Activated naive CD8-positive, alpha-beta T cell treated with anti-CD3 and anti-CD28 coated beads, Interleukin-2, amount 10 ng/mL, durations not matched to agents 7 days and 5 days (primary cell): ENCODE measurements around the gene ZNF223. TPM values are rescaled to one million over a fixed set of nuclear protein-coding genes. Genes with fewer than 3 reads are reported as not detected.

Experiments
- ATAC-seq: fragments of 150-1000 bp; cut with Tn5 transposase; one replicate; pipeline ENCODE4 v1.10.0; 2021; ENCODE audit warnings: low read depth, moderate library complexity
- POLR2A ChIA-PET: fragments of 350-600 bp; sonication (Branson Sonifier 250); formaldehyde crosslinking; loops from one replicate; lab custom pipeline; 2021; ENCODE audit warnings: antibody characterized with exemption; lab: Charles Lee
- DNase-seq: peaks from one replicate; pipeline ENCODE4 v3.0.0; 2021
- H3K27ac Mint-ChIP-seq: one replicate; pipeline ENCODE4 v1.8.0; 2022; ENCODE audit warnings: mild to moderate bottlenecking, mixed read lengths
- H3K27me3 Mint-ChIP-seq: one replicate; pipeline ENCODE4 v1.8.0; 2022; ENCODE audit warnings: mild to moderate bottlenecking, moderate library complexity, mixed read lengths
- H3K36me3 Mint-ChIP-seq: one replicate; pipeline ENCODE4 v1.8.0; 2021; ENCODE audit warnings: mild to moderate bottlenecking, mixed read lengths
- H3K4me1 Mint-ChIP-seq: one replicate; pipeline ENCODE4 v1.8.0; 2021; ENCODE audit warnings: mixed read lengths
- H3K4me3 Mint-ChIP-seq: one replicate; pipeline ENCODE4 v1.8.0; 2022; ENCODE audit warnings: mild to moderate bottlenecking, moderate library complexity, mixed read lengths
- H3K9me3 Mint-ChIP-seq: one replicate; pipeline ENCODE4 v1.8.0; 2021; ENCODE audit warnings: mixed read lengths
- total RNA-seq, 2 experiments: library from RNA; stranded (reverse); gene quantifications; one replicate each; pipeline ENCODE4 v1.2.3, GENCODE V29; 2021

Gene ZNF223
- total RNA-seq, 2 experiments from 2014 or later = 2.2 to 3.3 TPM

DNA sequence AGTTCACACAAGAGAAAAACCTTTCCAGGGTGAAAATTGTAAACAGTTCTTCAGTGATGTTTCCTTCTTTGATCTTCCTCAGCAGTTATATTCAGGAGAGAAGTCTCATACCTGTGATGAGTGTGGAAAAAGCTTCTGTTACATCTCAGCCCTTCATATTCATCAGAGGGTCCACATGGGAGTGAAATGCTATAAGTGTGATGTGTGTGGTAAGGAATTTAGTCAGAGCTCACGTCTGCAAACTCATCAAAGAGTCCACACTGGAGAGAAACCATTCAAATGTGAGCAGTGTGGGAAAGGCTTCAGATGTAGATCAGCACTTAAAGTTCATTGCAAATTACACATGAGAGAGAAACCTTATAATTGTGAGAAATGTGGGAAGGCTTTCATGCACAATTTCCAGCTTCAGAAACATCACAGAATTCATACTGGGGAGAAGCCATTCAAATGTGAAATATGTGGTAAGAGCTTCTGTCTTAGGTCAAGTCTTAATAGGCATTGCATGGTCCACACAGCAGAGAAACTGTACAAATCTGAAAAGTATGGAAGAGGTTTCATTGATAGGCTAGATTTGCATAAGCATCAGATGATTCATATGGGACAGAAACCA is 19.7 kb upstream of the ZNF223 start:
- Mint-ChIP-seq H3K27ac (no peak overlapping the region), H3K4me1 (no peaks in the 10 kb centered on the region), H3K9me3 (peaks cover 40% of the 10 kb centered on the region), H3K36me3 (peaks cover 54% of the 10 kb centered on the region), H3K4me3 (no peak overlapping the region), H3K27me3 (no peaks in the 10 kb centered on the region)
- ATAC-seq (no peak), DNase-seq (no peak)
- POLR2A ChIA-PET = no interaction called here

DNA sequence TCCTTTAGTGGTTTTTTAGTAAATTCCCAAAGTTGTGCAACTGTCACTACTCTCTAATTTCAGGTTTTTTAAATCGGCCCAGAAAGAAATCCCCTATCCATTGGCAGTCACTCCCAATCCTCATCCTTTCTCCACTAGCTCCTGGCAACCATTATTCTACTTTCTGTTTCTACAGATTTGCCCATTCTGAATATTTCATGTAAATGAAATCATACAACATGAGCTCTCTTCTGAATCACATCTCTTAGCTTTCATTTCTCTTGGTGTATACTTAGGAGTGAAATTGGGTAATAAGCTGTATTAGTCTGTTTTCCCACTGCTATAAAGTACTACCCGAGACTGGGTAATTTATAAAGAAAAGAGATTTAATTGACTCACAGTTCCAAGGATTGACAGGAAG is 9.7 kb upstream of the ZNF223 start:
- Mint-ChIP-seq H3K36me3 (no peaks in the 10 kb centered on the region), H3K4me1 (no peaks in the 10 kb centered on the region), H3K27ac (no peak overlapping the region), H3K9me3 (peaks cover 20% of the 10 kb centered on the region), H3K4me3 (no peak overlapping the region), H3K27me3 (peaks cover 2% of the 10 kb centered on the region)
- ATAC-seq = no peak
- DNase-seq = no peak
- POLR2A ChIA-PET = no interaction called here

GRCh38 chr19:44050740-44051649 is 841 bp upstream of the ZNF223 start:
- Mint-ChIP-seq H3K4me3 (peak overlapping the region; percentile 86), H3K36me3 (peaks cover 30% of the 10 kb centered on the region), H3K27me3 (peaks cover 2% of the 10 kb centered on the region), H3K27ac (peak overlapping the region; percentile 16), H3K9me3 (peaks cover 27% of the 10 kb centered on the region), H3K4me1 (peaks cover 21% of the 10 kb centered on the region)
- ATAC-seq (no peak), DNase-seq (peak; percentile 39)
- POLR2A ChIA-PET = no interaction called here

DNA sequence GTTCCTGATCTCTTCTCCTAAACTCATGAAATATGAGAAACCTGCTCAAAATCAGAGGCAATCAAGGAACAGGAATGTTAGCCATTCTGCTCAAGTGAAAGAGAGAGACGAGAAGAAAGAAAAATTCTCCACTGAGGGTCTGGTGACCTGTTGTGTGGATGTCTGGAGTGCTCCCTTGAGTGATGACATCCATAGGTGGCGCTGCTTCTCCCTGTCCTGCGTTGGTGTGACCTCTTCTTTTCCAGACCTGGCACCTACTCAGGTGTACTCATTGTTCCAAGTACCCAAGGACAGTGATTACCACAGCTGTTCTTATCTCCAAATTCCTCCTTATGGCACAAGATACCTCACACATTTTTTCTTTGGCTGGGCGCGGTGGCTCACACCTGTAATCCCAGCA is 4.0 kb downstream of the ZNF223 start:
- no peak for ATAC-seq
- Mint-ChIP-seq H3K4me1 (peaks cover 17% of the 10 kb centered on the region), H3K4me3 (no peak overlapping the region), H3K27ac (no peak overlapping the region), H3K27me3 (no peaks in the 10 kb centered on the region), H3K9me3 (peaks cover 33% of the 10 kb centered on the region), H3K36me3 (peaks cover 45% of the 10 kb centered on the region)
- POLR2A ChIA-PET = no interaction called here
- DNase-seq = no peak

GRCh38 chr19:44059229-44059628 is 7.4 kb downstream of the ZNF223 start:
- DNase-seq (no peak), ATAC-seq (no peak)
- H3K4me3 Mint-ChIP-seq = no peak overlapping the region
- POLR2A ChIA-PET = no interaction called here
- H3K27ac Mint-ChIP-seq = no peak overlapping the region
- no peaks in the 10 kb centered on the region for H3K4me1 Mint-ChIP-seq
- no peaks in the 10 kb centered on the region for H3K27me3 Mint-ChIP-seq
- peaks cover 48% of the 10 kb centered on the region for H3K36me3 Mint-ChIP-seq
- peaks cover 26% of the 10 kb centered on the region for H3K9me3 Mint-ChIP-seq

- Mint-ChIP-seq H3K4me1 (no peaks in the 10 kb centered on the region), H3K9me3 (peaks cover 21% of the 10 kb centered on the region), H3K27ac (no peak overlapping the region), H3K27me3 (no peaks in the 10 kb centered on the region), H3K36me3 (peaks cover 40% of the 10 kb centered on the region), H3K4me3 (no peak overlapping the region)
- DNase-seq = no peak
- ATAC-seq = no peak
- POLR2A ChIA-PET = no interaction called here
These were observed 9.2 kb downstream of the ZNF223 start for GRCh38 chr19:44061038-44061437.

DNA sequence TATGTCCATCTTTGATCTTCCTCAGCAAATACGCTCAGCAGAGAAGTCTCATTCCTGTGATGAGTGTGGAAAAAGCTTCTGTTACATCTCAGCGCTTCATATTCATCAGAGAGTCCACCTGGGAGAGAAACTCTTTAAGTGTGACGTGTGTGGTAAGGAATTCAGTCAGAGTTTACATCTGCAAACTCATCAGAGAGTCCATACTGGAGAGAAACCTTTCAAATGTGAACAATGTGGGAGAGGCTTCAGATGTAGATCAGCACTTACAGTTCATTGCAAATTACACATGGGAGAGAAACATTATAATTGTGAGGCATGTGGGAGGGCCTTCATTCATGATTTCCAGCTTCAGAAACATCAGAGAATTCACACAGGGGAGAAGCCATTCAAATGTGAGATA is 14.5 kb downstream of the ZNF223 start:
- POLR2A ChIA-PET = no interaction called here
- DNase-seq (no peak), ATAC-seq (no peak)
- Mint-ChIP-seq H3K27me3 (no peaks in the 10 kb centered on the region), H3K4me3 (no peak overlapping the region), H3K36me3 (peaks cover 33% of the 10 kb centered on the region), H3K4me1 (peaks cover 4% of the 10 kb centered on the region), H3K9me3 (peaks cover 38% of the 10 kb centered on the region), H3K27ac (no peak overlapping the region)

DNA sequence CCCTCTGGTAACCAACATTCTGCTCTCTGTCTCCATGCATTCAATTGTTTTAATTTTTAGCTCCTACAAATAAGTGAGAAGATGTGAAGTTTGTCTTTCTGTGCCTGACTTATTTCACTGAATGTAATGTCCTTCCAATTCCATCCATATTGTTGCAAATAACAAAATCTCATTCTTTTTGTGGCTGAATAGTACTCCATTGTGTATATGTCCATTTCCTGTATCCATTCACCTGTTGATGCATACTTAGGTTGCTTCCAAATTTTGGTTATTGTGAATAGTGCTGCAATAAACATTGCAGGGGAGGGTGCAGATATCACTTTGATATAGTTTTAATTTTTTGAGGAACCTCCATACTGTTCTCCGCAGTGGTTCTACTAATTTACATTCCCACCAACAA is 17.6 kb downstream of the ZNF223 start:
- Mint-ChIP-seq H3K9me3 (peaks cover 44% of the 10 kb centered on the region), H3K27me3 (no peaks in the 10 kb centered on the region), H3K36me3 (peaks cover 26% of the 10 kb centered on the region), H3K4me3 (no peak overlapping the region), H3K27ac (no peak overlapping the region), H3K4me1 (peaks cover 16% of the 10 kb centered on the region)
- DNase-seq (no peak), ATAC-seq (no peak)
- POLR2A ChIA-PET = no interaction called here

DNA sequence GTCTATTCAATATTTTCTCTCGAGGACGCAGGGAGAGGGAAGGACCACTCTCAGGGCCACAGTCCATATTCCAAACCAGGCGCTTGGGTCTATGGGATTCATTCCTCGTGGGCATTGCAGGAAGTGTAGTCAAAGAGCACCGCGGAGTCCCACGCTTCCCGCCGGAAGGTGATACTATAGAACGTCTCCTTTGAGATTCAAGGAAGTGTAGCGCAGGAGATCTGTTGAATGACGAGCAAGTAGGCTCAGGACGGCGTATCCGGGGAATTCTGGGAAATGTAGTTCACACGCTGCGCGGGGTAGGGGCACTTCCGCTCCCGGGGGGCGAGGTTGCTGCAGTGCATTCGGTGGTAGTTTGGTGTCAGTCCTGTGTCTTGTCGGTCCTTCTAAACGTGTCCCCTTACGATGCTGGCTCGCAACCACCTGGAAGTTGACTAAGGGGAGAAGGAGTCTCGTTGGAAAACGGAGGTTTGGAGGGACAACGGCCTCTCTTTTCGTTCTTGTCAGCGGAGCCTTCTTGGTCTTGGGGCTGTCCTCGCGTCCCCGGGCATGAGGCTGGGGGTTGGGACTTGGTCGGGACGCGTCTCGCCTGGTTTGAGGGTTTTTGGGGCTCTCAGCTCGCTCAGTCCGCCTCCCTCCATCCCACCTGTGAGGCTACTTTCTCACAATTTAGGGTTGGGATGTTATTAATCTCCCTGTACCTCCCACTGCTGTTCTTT is 20.1 kb downstream of the ZNF223 start, which contains the start of gene ZNF284:
TSS of gene ZNF284 (plus strand) at position 336 of the 719 bp plus-strand sequence. CDS start 4,231 bp downstream, outside the sequence.
- DNase-seq (peak; percentile 76), ATAC-seq (peak; percentile 96)
- POLR2A ChIA-PET = interaction anchor here (1.5 to 1.6 kb wide), 2 partner anchors 22 to 137 kb away, joined by 3 to 7 read pairs; partner anchors contain the start of genes ZNF224 and ZNF45
- Mint-ChIP-seq H3K9me3 (peaks cover 32% of the 10 kb centered on the region), H3K36me3 (peaks cover 23% of the 10 kb centered on the region), H3K4me1 (peaks cover 16% of the 10 kb centered on the region), H3K27ac (peak within 1 kb of the TSS; percentile 57), H3K4me3 (peak within 1 kb of the TSS; percentile 81), H3K27me3 (no peaks in the 10 kb centered on the region)

DNA sequence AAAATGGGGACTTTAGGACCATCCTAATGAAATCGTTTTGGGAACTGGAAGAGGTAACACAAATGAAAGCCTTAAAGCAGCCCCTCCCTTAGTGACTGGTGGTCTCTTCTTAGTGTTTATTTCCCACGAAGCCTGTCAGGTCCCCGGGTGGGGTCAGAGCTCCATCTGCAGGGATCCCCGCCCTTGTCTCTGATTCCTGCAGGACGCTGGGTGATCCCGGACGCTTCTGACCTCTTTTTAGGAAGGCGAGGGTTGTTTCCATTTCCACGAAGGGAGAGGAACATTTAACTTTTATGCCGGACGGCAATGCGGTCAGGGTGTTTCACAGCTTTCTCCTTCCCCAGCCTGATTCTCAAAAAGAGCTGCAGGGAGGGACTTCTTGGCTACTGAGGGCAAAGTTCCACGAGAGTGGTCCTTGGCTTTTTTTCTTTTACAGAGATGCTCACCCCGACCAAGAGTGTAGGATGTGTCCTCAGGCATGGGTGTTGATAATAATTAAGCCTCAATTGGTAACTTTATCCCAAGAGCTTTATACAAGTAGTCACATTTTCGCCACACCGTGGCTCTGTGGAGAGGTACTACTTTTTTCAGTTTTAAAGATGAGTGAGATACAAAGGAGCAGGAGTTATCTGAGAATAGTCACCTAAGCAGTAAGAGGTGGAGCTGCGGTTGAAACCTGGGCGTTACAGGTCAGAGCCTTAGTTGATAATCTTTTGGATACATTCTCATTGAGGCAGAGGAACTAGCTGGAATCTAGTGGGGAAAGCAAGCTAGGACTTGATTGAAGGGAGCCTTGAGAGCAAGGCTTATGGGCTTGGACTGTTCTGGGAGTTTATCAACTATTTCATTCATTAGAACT is 20.9 kb downstream of the ZNF223 start:
- Mint-ChIP-seq H3K27ac (no peak overlapping the region), H3K36me3 (peaks cover 25% of the 10 kb centered on the region), H3K27me3 (no peaks in the 10 kb centered on the region), H3K4me1 (peaks cover 16% of the 10 kb centered on the region), H3K4me3 (peak overlapping the region; percentile 81), H3K9me3 (peaks cover 30% of the 10 kb centered on the region)
- POLR2A ChIA-PET = interaction anchor here (1.3 to 1.6 kb wide), 3 partner anchors 22 to 138 kb away, joined by 3 to 7 read pairs (median 3); partner anchors contain the start of genes ZNF222, ZNF224 and ZNF45
- ATAC-seq = peak; percentile 12
- DNase-seq = no peak

DNA sequence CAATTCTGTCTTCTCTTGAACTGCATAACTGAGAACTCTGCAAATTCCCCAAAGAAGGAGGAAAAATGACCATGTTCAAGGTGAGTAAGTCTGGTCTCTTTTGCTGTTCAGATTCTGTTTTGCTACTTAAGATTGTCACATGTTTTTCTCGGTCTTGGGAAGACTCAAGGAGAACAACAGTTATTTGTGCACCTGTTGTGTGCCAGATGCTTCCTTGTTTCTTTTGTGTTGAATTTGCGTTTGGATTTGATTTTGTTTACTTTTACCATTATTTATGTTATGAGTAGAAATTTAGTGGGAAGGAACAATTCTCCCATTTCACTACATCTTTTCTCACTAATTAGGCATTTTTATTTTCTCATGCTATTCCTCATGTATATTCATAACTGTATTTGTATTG is 24.5 kb downstream of the ZNF223 start:
- Mint-ChIP-seq H3K4me3 (no peak overlapping the region), H3K27ac (no peak overlapping the region), H3K36me3 (peaks cover 37% of the 10 kb centered on the region), H3K27me3 (no peaks in the 10 kb centered on the region), H3K9me3 (peaks cover 11% of the 10 kb centered on the region), H3K4me1 (peaks cover 12% of the 10 kb centered on the region)
- no peak for DNase-seq
- ATAC-seq = no peak
- POLR2A ChIA-PET = no interaction called here

- DNase-seq = no peak
- H3K4me1 Mint-ChIP-seq = peaks cover 15% of the 10 kb centered on the region
- H3K36me3 Mint-ChIP-seq = peaks cover 18% of the 10 kb centered on the region
- no peaks in the 10 kb centered on the region for H3K27me3 Mint-ChIP-seq
- H3K27ac Mint-ChIP-seq = no peak overlapping the region
- ATAC-seq = no peak
- POLR2A ChIA-PET = no interaction called here
- H3K4me3 Mint-ChIP-seq = no peak overlapping the region
- H3K9me3 Mint-ChIP-seq = peaks cover 5% of the 10 kb centered on the region
These were observed 40.3 kb downstream of the ZNF223 start for GRCh38 chr19:44092108-44092507.
